Stomach smooth muscle (tissue), 2 donors: ENCODE results near the gene CD6.

Source experiments
- H3K27ac ChIP-seq: one replicate; pipeline ENCODE4 v1.7.0; 2013; ENCODE audit warnings: mild to moderate bottlenecking, low read length, inconsistent platforms
- H3K27me3 ChIP-seq, 2 donors: one replicate each; pipeline ENCODE4 v1.7.0; 2013; ENCODE audit warnings: low read length in 2 of 2; ENCODE audit not compliant: insufficient read depth in 2 of 2, control insufficient read depth in 1 of 2
- H3K36me3 ChIP-seq, 2 donors: one replicate each; pipeline ENCODE4 v1.7.0; 2013; ENCODE audit warnings: low read length in 2 of 2; ENCODE audit not compliant: control insufficient read depth in 2 of 2, insufficient read depth in 2 of 2
- H3K4me1 ChIP-seq: one replicate; pipeline ENCODE4 v1.7.0; 2013; ENCODE audit warnings: low read length; ENCODE audit not compliant: control insufficient read depth, insufficient read depth
- H3K4me3 ChIP-seq, 2 donors: one replicate each; pipeline ENCODE4 v1.7.0; 2013; ENCODE audit warnings: low read length in 2 of 2
- H3K9ac ChIP-seq, 2 donors: one replicate each; pipeline ENCODE4 v1.7.0; 2013; ENCODE audit warnings: low read length in 2 of 2, mild to moderate bottlenecking in 1 of 2
- H3K9me3 ChIP-seq, 2 donors: one replicate each; pipeline ENCODE4 v1.7.0; 2013; ENCODE audit warnings: low read length in 2 of 2; ENCODE audit not compliant: control insufficient read depth in 2 of 2
- donor health status: healthy.
- donor health status: Pancreatic carcinoma.

Gene CD6

GRCh38 chr11:60953781-60954180 is 17.7 kb upstream of the CD6 start:
- Histone ChIP-seq H3K4me3 (no peak overlapping the region), H3K27ac (no peak overlapping the region), H3K9ac (no peak overlapping the region), H3K9me3 (no peaks in the 10 kb centered on the region), H3K4me1 (peaks cover 25% of the 10 kb centered on the region), H3K36me3 (no peaks in the 10 kb centered on the region), H3K27me3 (no peaks in the 10 kb centered on the region)

GRCh38 chr11:60954421-60954820 is 17.1 kb upstream of the CD6 start:
- Histone ChIP-seq H3K27ac (no peak overlapping the region), H3K9me3 (no peaks in the 10 kb centered on the region), H3K4me1 (peaks cover 25% of the 10 kb centered on the region), H3K27me3 (no peaks in the 10 kb centered on the region), H3K4me3 (no peak overlapping the region), H3K36me3 (no peaks in the 10 kb centered on the region), H3K9ac (no peak overlapping the region)

DNA sequence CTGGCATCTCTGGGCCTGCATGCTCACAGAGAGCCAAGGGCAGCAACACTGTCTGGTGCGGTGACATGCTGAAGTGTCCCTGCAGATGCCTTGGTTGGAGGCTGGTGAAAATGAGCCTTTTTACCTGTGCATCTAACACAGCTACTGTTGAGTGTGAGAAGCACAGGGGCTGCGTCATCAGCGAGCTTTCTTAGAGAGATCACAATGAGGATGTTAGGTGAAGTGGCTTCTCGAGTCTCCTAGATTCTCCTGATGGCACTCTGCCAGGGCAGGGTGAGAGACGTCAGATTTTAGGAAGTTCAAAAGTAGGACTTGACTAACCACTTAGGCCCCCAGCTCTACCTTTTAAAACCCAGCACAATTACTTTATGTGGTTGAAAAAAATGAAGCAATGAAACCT is 15.9 kb upstream of the CD6 start:
- peaks cover 21% of the 10 kb centered on the region for H3K4me1 ChIP-seq
- H3K36me3 ChIP-seq = no peaks in the 10 kb centered on the region
- peaks cover 0 to 2% of the 10 kb centered on the region in 2 donors for H3K27me3 ChIP-seq
- no peak overlapping the region for H3K9ac ChIP-seq
- no peak overlapping the region for H3K4me3 ChIP-seq
- H3K9me3 ChIP-seq = no peaks in the 10 kb centered on the region
- H3K27ac ChIP-seq = no peak overlapping the region

DNA sequence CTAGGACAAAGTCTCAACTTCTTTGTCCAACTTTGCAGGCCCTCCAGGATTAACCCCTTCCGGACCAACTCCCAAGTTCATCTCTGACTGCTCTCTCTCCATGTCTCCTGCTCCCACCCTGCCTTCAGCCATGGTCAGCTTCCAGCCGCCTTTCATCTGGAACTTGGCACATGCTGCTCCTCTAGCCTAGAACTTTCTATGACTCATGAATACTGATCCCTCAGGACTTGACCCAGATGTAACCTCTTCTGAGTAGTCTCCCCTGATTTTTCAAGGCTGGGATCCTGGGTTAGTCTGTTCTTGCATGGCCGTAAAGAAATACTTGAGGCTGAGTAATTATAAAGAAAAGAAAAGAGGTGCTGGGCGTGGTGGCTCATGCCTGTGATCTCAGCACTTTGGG is 14.3 kb upstream of the CD6 start:
- Histone ChIP-seq H3K4me3 (no peak overlapping the region), H3K27ac (no peak overlapping the region), H3K9me3 (no peaks in the 10 kb centered on the region), H3K4me1 (peaks cover 9% of the 10 kb centered on the region), H3K9ac (no peak overlapping the region), H3K27me3 (peaks cover 0 to 2% of the 10 kb centered on the region in 2 donors), H3K36me3 (no peaks in the 10 kb centered on the region)

DNA sequence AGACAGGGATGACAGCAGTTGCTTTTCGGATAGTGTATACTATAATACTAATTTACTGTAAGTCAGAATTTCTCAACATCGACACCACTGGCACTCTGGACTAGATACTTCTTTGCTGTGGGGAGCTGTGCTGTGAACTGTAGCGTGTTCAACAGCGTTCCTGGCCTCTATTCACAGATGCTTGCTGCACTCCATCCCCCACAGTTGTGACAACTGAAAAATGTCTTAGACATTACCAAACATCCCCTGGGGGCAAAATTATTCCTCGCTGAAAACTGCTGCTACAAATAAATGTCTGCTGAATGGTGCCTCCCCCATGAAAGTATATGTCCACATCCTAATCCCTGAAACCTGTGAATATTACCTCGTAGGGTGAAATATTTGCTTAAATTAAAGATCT is 12.0 kb upstream of the CD6 start:
- H3K9ac ChIP-seq = no peak overlapping the region
- H3K4me1 ChIP-seq = peaks cover 3% of the 10 kb centered on the region
- H3K27ac ChIP-seq = no peak overlapping the region
- no peaks in the 10 kb centered on the region for H3K9me3 ChIP-seq
- H3K27me3 ChIP-seq = peaks cover 0 to 2% of the 10 kb centered on the region in 2 donors
- H3K36me3 ChIP-seq = no peaks in the 10 kb centered on the region
- no peak overlapping the region for H3K4me3 ChIP-seq

DNA sequence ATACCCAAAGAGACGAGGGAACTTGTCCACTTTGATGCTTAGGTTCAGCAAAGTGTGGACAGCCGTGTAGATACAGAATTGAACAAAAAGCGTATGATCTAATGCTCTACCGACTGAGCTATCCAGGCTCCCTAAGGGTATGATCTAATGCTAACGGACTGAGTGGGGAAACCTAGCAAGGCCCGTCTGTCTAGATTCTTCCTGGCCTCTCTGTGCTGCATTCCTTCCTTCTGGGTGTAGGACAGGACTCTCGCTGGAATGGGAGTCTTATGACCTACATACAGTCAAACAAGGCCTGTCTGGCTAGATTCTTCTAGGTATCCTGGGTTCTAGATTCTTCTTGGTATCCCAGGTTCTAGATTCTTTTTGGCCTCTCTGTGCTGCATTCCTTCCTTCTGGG is 11.1 kb upstream of the CD6 start:
- Histone ChIP-seq H3K4me3 (no peak overlapping the region), H3K9me3 (no peaks in the 10 kb centered on the region), H3K36me3 (no peaks in the 10 kb centered on the region), H3K27me3 (peaks cover 0 to 2% of the 10 kb centered on the region in 2 donors), H3K27ac (no peak overlapping the region), H3K4me1 (peaks cover 3% of the 10 kb centered on the region), H3K9ac (no peak overlapping the region)

GRCh38 chr11:60964801-60965200 is 6.7 kb upstream of the CD6 start:
- Histone ChIP-seq H3K4me3 (no peak overlapping the region), H3K4me1 (no peaks in the 10 kb centered on the region), H3K27ac (no peak overlapping the region), H3K27me3 (peaks cover 0 to 2% of the 10 kb centered on the region in 2 donors), H3K36me3 (no peaks in the 10 kb centered on the region), H3K9ac (no peak overlapping the region), H3K9me3 (no peaks in the 10 kb centered on the region)

GRCh38 chr11:60966890-60967289 is 4.6 kb upstream of the CD6 start:
- Histone ChIP-seq H3K9me3 (no peaks in the 10 kb centered on the region), H3K27me3 (no peaks in the 10 kb centered on the region), H3K4me1 (no peaks in the 10 kb centered on the region), H3K9ac (no peak overlapping the region), H3K4me3 (no peak overlapping the region), H3K27ac (no peak overlapping the region), H3K36me3 (no peaks in the 10 kb centered on the region)

DNA sequence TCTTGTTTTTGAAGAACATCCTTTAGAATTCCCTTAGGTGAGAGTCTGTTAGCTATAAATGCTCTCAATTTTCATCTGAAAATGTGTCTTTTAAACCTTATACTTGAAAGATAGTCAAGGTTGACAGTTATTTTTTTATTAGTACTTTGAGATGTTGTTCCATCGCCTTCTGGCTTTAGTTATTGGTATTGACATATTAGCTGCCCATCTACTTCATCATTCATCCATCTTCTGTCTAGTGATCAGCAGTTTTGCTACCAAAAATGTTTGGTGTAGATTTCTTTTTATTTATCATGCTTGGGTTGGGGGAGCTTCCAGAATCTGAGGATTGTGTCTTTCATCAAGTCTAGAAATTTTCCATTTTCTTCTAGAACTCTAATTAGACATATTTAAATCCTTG is 3.3 kb upstream of the CD6 start:
- Histone ChIP-seq H3K4me1 (no peaks in the 10 kb centered on the region), H3K27ac (no peak overlapping the region), H3K4me3 (no peak overlapping the region), H3K36me3 (no peaks in the 10 kb centered on the region), H3K9ac (no peak overlapping the region), H3K9me3 (no peaks in the 10 kb centered on the region), H3K27me3 (no peaks in the 10 kb centered on the region)

DNA sequence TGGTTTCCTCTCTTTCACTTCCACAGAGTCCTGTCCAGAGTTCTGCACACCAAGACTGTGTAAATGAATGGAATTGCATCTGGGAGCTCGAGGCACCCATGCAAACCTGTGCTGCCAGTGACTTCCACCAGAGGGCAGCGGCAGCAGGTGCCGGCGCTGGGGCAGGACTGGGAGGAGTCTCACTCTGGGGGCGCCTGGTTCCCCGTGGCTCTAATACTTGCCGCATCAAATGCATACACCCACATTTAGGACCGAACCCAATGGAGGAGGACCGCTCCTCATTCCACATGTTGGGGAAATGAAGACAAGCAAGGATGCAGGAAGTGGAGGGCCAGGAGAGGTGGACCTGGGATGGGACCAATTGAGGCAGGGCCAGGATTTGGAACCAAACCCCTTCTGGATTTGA is 1.1 kb upstream of the CD6 start:
- H3K27ac ChIP-seq = no peak overlapping the region
- H3K4me1 ChIP-seq = no peaks in the 10 kb centered on the region
- H3K4me3 ChIP-seq = no peak overlapping the region
- H3K9ac ChIP-seq = no peak overlapping the region
- no peaks in the 10 kb centered on the region for H3K36me3 ChIP-seq
- no peaks in the 10 kb centered on the region for H3K9me3 ChIP-seq
- H3K27me3 ChIP-seq = no peaks in the 10 kb centered on the region

DNA sequence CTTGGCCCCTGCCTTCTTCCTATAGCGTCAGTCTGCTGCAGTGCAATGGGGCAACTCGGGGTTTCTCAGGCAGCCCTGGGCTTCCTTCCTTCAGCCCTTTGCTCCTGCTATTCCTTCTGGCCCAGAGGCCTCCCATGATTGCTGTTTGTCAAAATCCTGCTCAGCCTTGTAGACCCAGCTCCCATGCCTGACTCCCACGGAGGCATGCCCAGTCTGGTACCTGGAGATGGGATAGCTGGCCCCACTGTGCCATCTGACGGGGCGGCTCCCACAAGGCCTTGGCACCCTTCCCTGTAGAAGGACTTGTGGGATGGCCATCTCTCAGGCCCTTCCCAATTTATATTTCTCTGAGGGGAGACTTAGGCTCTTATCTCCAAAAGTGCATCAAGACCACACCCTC is 590 bp upstream of the CD6 start:
- Histone ChIP-seq H3K9ac (no peak overlapping the region), H3K9me3 (no peaks in the 10 kb centered on the region), H3K27ac (no peak overlapping the region), H3K4me3 (no peak overlapping the region), H3K36me3 (no peaks in the 10 kb centered on the region), H3K27me3 (no peaks in the 10 kb centered on the region), H3K4me1 (no peaks in the 10 kb centered on the region)
